ENCODE data around the gene IFFO2. TPM values are rescaled to one million over a fixed set of nuclear protein-coding genes. Genes with fewer than 3 reads are reported as not detected.

IFFO2 gene
- total and polyA plus RNA-seq, 8 donors = 13.8 to 24.0 (median 22.2) TPM

GRCh38 chr1:18978706-18979105, 22.2 kb upstream of the IFFO2 start:
- intact Hi-C loops (cut with DNase I) = no loop called here
- Histone ChIP-seq H3K9me3 (peaks cover 0 to 8% of the 10 kb centered on the region in 2 donors), H3K36me3 (no peaks in the 10 kb centered on the region), H3K4me1 (no peaks in the 10 kb centered on the region), H3K4me3 (no peak overlapping the region), H3K27me3 (no peaks in the 10 kb centered on the region), H3K27ac (no peak overlapping the region)
- no peak for TF ChIP-seq CTCF (IDR thresholded peaks at IDR 0.05)
- DNase-seq (no peak), ATAC-seq (no peak)

- no peak for TF ChIP-seq CTCF (IDR thresholded peaks at IDR 0.05)
- intact Hi-C loops (cut with DNase I) = no loop called here
- H3K27ac ChIP-seq = no peak overlapping the region
- peaks cover 0 to 10% of the 10 kb centered on the region in 2 donors for H3K4me1 ChIP-seq
- no peaks in the 10 kb centered on the region for H3K27me3 ChIP-seq
- ATAC-seq = no peak
- H3K9me3 ChIP-seq = peaks cover 0 to 8% of the 10 kb centered on the region in 2 donors
- H3K36me3 ChIP-seq = no peaks in the 10 kb centered on the region
- no peak overlapping the region for H3K4me3 ChIP-seq
- DNase-seq = no peak
These were observed 21.0 kb upstream of the IFFO2 start for GRCh38 chr1:18977428-18977827.

GRCh38 chr1:18976096-18976495, 19.6 kb upstream of the IFFO2 start:
- intact Hi-C loops (cut with DNase I) = no loop called here
- no peak for ATAC-seq
- H3K4me3 ChIP-seq = no peak overlapping the region
- DNase-seq = no peak
- H3K36me3 ChIP-seq = no peaks in the 10 kb centered on the region
- H3K27ac ChIP-seq = no peak overlapping the region
- H3K4me1 ChIP-seq = peaks cover 0 to 14% of the 10 kb centered on the region in 2 donors
- no peaks in the 10 kb centered on the region for H3K27me3 ChIP-seq
- no peak for TF ChIP-seq CTCF (IDR thresholded peaks at IDR 0.05)
- peaks cover 0 to 8% of the 10 kb centered on the region in 2 donors for H3K9me3 ChIP-seq

GRCh38 chr1:18974606-18975005, 18.1 kb upstream of the IFFO2 start:
- Histone ChIP-seq H3K4me3 (no peak overlapping the region), H3K36me3 (no peaks in the 10 kb centered on the region), H3K9me3 (no peaks in the 10 kb centered on the region), H3K27me3 (no peaks in the 10 kb centered on the region), H3K4me1 (peaks cover 0 to 14% of the 10 kb centered on the region in 2 donors), H3K27ac (no peak overlapping the region)
- no peak for DNase-seq
- TF ChIP-seq CTCF (IDR thresholded peaks at IDR 0.05) = no peak
- intact Hi-C loops (cut with DNase I) = no loop called here
- ATAC-seq = no peak

GRCh38 chr1:18974005-18974404, 17.5 kb upstream of the IFFO2 start:
- no peak overlapping the region for H3K27ac ChIP-seq
- no peak for TF ChIP-seq CTCF (IDR thresholded peaks at IDR 0.05)
- intact Hi-C loops (cut with DNase I) = no loop called here
- ATAC-seq (no peak), DNase-seq (no peak)
- peaks cover 0 to 14% of the 10 kb centered on the region in 2 donors for H3K4me1 ChIP-seq
- no peaks in the 10 kb centered on the region for H3K36me3 ChIP-seq
- no peak overlapping the region for H3K4me3 ChIP-seq
- no peaks in the 10 kb centered on the region for H3K9me3 ChIP-seq
- no peaks in the 10 kb centered on the region for H3K27me3 ChIP-seq
